HCT116 (cell line): ENCODE data around the gene ATP4A. TPM values are rescaled to one million over a fixed set of nuclear protein-coding genes. Genes with fewer than 3 reads are reported as not detected.

Experiments
- ATAC-seq: fragments of 200-7000 bp; cut with Tn5 transposase; 2 replicates; pipeline ENCODE4 v1.9.1; 2020; ENCODE audit warnings: mild to moderate bottlenecking, moderate library complexity
- BruUV-seq: library from RNA; stranded (reverse); fragments of 400-500 nt; replicated peaks from 2 replicates; lab custom pipeline; 2021; lab: Mats Ljungman, UMichigan
- CTCF ChIA-PET: fragments of 300-600 bp; sonication (Branson Sonifier 250); formaldehyde crosslinking; loops from one replicate; lab custom pipeline; 2021; ENCODE audit warnings: antibody characterized with exemption; lab: Charles Lee
- POLR2A ChIA-PET: fragments of 300-600, 350-600 bp; sonication (Branson Sonifier 250); formaldehyde crosslinking; loops from one replicate; lab custom pipeline; 2021; ENCODE audit warnings: antibody characterized with exemption; lab: Charles Lee
- RAD21 ChIA-PET, 2 experiments: fragments of 300-600 bp; sonication (Branson Sonifier 250); formaldehyde crosslinking; loops; one replicate each; lab custom pipeline; 2023; ENCODE audit warnings: low total read pairs in 2 of 2; ENCODE audit not compliant: uncharacterized antibody in 2 of 2, unreplicated experiment in 2 of 2, low non-redundant PET in 1 of 2; lab: Charles Lee
- DNase-seq: peaks from one replicate; pipeline ENCODE4 v3.0.0-alpha.2; 2010; ENCODE audit warnings: low read depth, low spot score
- H2AFZ ChIP-seq: fragments of 200-600 bp; shearing (Covaris generic), sonication (generic); 2 replicates; pipeline ENCODE4 v1.6.1; 2017; ENCODE audit warnings: low read depth, mixed run types, mixed read lengths, antibody characterized with exemption, low read length; ENCODE audit not compliant: poor library complexity, severe bottlenecking
- H3K27ac ChIP-seq: 2 replicates; pipeline ENCODE4 v1.5.1; 2012; ENCODE audit warnings: low read depth, low read length
- H3K27me3 ChIP-seq: fragments of 200-600 bp; sonication (generic); 2 replicates; pipeline ENCODE4 v1.6.1; 2016; ENCODE audit warnings: mixed run types, low read length, mixed read lengths; ENCODE audit not compliant: insufficient read depth
- H3K36me3 ChIP-seq, 2 experiments: fragments of 200-500 bp in 1 of 2; fragments of 200-600 bp in 1 of 2; sonication (Bioruptor generic) in 1 of 2; sonication (generic) in 1 of 2; 2 replicates each; pipeline versions ENCODE4 v1.5.1 to v1.6.1; 2014 to 2016; ENCODE audit warnings: low read length in 2 of 2, inconsistent platforms in 1 of 2, mixed read lengths in 1 of 2, mixed run types in 1 of 2; ENCODE audit not compliant: insufficient read depth in 2 of 2, control insufficient read depth in 1 of 2
- H3K4me1 ChIP-seq, 2 experiments: fragments of 200-600 bp in 1 of 2; sonication (generic) in 1 of 2; 2 replicates each; pipeline versions ENCODE4 v1.5.1 to v1.6.1; 2012 to 2017; ENCODE audit warnings: low read length in 2 of 2, inconsistent platforms in 1 of 2, mild to moderate bottlenecking in 1 of 2, mixed read lengths in 1 of 2, mixed run types in 1 of 2, moderate library complexity in 1 of 2; ENCODE audit not compliant: insufficient read depth in 2 of 2, control insufficient read depth in 1 of 2
- H3K4me2 ChIP-seq: fragments of 200-600 bp; sonication (generic); 2 replicates; pipeline ENCODE4 v1.6.1; 2017; ENCODE audit warnings: mixed run types, low read length, mixed read lengths
- H3K4me3 ChIP-seq, 2 experiments: fragments of 200-600 bp in 1 of 2; sonication (generic) in 1 of 2; replicated peaks in 1 of 2; 2 replicates each; pipeline ENCODE4 v1.5.1; 2011 to 2016; ENCODE audit warnings: low read length in 2 of 2, control low read depth in 1 of 2, low read depth in 1 of 2, mild to moderate bottlenecking in 1 of 2, mixed read lengths in 1 of 2, mixed run types in 1 of 2
- H3K79me2 ChIP-seq: fragments of 200-600 bp; sonication (generic); 2 replicates; pipeline ENCODE4 v1.6.1; 2017; ENCODE audit warnings: mild to moderate bottlenecking, mixed run types, low read length, moderate library complexity, mixed read lengths; ENCODE audit not compliant: insufficient read depth
- H3K9ac ChIP-seq: fragments of 200-600 bp; sonication (generic); 2 replicates; pipeline ENCODE4 v1.6.1; 2016; ENCODE audit warnings: low read length, mixed read lengths
- H3K9me2 ChIP-seq: fragments of 200-600 bp; sonication (generic), shearing (Covaris generic); 2 replicates; pipeline ENCODE4 v1.6.1; 2017; ENCODE audit warnings: mixed run types, mild to moderate bottlenecking, moderate library complexity; ENCODE audit not compliant: insufficient read depth
- H3K9me3 ChIP-seq, 2 experiments: fragments of 200-500 bp in 1 of 2; fragments of 200-600 bp in 1 of 2; sonication (Bioruptor generic) in 1 of 2; sonication (generic) in 1 of 2; 2 replicates each; pipeline ENCODE4 v1.6.1; 2014 to 2017; ENCODE audit warnings: low read length in 2 of 2, mixed read lengths in 2 of 2, inconsistent platforms in 1 of 2, low read depth in 1 of 2, mild to moderate bottlenecking in 1 of 2, mixed run types in 1 of 2, moderate library complexity in 1 of 2; ENCODE audit not compliant: control insufficient read depth in 1 of 2, insufficient read depth in 1 of 2
- H4K20me1 ChIP-seq: fragments of 200-600 bp; sonication (generic), shearing (Covaris generic); 2 replicates; pipeline ENCODE4 v1.6.1; 2017; ENCODE audit warnings: mixed run types, mild to moderate bottlenecking, moderate library complexity; ENCODE audit not compliant: insufficient read depth
- CBX3 ChIP-seq: IDR thresholded peaks from 2 replicates; pipeline ENCODE4 v1.6.1; 2012; ENCODE audit warnings: low read depth
- CEBPB ChIP-seq: IDR thresholded peaks from 2 replicates; pipeline ENCODE4 v1.6.1; 2012; ENCODE audit warnings: low read depth
- CTCF ChIP-seq, 3 experiments: fragments of 200-600 bp in 1 of 3; sonication (generic) in 1 of 3; IDR thresholded peaks in 2 of 3; conservative IDR thresholded peaks in 1 of 3; 2 replicates each; pipeline ENCODE4 v1.5.1; 2012 to 2017; ENCODE audit warnings: low read depth in 2 of 3, low read length in 2 of 3, antibody characterized with exemption in 1 of 3, borderline replicate concordance in 1 of 3, control low read depth in 1 of 3, mild to moderate bottlenecking in 1 of 3, mixed read lengths in 1 of 3, mixed run types in 1 of 3, moderate library complexity in 1 of 3; ENCODE audit not compliant: insufficient read depth in 1 of 3
- EGR1 ChIP-seq: IDR thresholded peaks from 2 replicates; pipeline ENCODE4 v1.6.1; 2012; ENCODE audit warnings: low read depth
- EZH2phosphoT487 ChIP-seq: fragments of 200-600 bp; IDR thresholded peaks from 2 replicates; pipeline ENCODE4 v1.6.1; 2018; ENCODE audit warnings: antibody characterized with exemption, borderline replicate concordance
- FOSL1 ChIP-seq: IDR thresholded peaks from 2 replicates; pipeline ENCODE4 v1.6.1; 2012; ENCODE audit warnings: low read depth
- POLR2A ChIP-seq: IDR thresholded peaks from 2 replicates; pipeline ENCODE4 v1.7.0; 2011; ENCODE audit warnings: borderline replicate concordance; ENCODE audit not compliant: insufficient read depth, insufficient read length; ENCODE audit errors: extremely low read depth
- POLR2AphosphoS5 ChIP-seq: IDR thresholded peaks from 2 replicates; pipeline ENCODE4 v1.6.1; 2011; ENCODE audit warnings: mild to moderate bottlenecking, low read depth, low read length, moderate library complexity
- SP1 ChIP-seq: IDR thresholded peaks from 2 replicates; pipeline ENCODE4 v1.6.1; 2012; ENCODE audit warnings: low read depth
- SRF ChIP-seq: IDR thresholded peaks from 2 replicates; pipeline ENCODE4 v1.6.1; 2012; ENCODE audit warnings: low read depth
- TCF7L2 ChIP-seq: IDR thresholded peaks from 2 replicates; pipeline ENCODE4 v1.7.0; 2011; ENCODE audit warnings: borderline replicate concordance, inconsistent platforms; ENCODE audit not compliant: insufficient read depth, insufficient read length; ENCODE audit errors: extremely low read depth
- YY1 ChIP-seq: IDR thresholded peaks from 2 replicates; pipeline ENCODE4 v1.6.1; 2011; ENCODE audit warnings: low read length, low read depth, moderate library complexity, mild to moderate bottlenecking; ENCODE audit not compliant: insufficient replicate concordance; ENCODE audit errors: extremely low read depth
- ZBTB33 ChIP-seq: IDR thresholded peaks from 2 replicates; pipeline ENCODE4 v1.6.1; 2011; ENCODE audit warnings: mild to moderate bottlenecking, low read length, moderate library complexity; ENCODE audit not compliant: insufficient replicate concordance; ENCODE audit errors: extremely low read depth
- intact Hi-C: fragments of 100-400 bp; cut with micrococcal nuclease; formaldehyde crosslinking; loops from 2 replicates; pipeline ENCODE4 v1.10.0; 2022
- total RNA-seq: library from RNA; stranded (reverse); gene quantifications from one replicate; pipeline ENCODE4 v1.2.1, GENCODE V29; 2021; ENCODE audit not compliant: unreplicated experiment
- TF ChIP-seq, protein P1 (sequence below): IDR thresholded peaks from 2 replicates; pipeline ENCODE4 v1.6.1; 2012

ATP4A gene
- total RNA-seq, 1 experiment from 2014 or later: 0.27 TPM

- POLR2A ChIA-PET: no interaction called here
Observed at GRCh38 chr19:35539314-35539713, 24.1 kb downstream of the ATP4A start.

GRCh38 chr19:35534803-35535480 lies 28.5 kb downstream of the ATP4A start:
- Histone ChIP-seq H3K4me1 (no peaks in the 10 kb centered on the region), H3K9me2 (no peaks in the 10 kb centered on the region), H3K27me3 (no peaks in the 10 kb centered on the region), H3K4me3 (no peak overlapping the region), H3K9ac (no peak overlapping the region), H2AFZ (no peak overlapping the region), H3K36me3 (peaks cover under 1% of the 10 kb centered on the region in 2 experiments; a peak in 1 of 4 replicates), H3K27ac (no peak overlapping the region), H3K79me2 (no peaks in the 10 kb centered on the region), H3K9me3 (no peaks in the 10 kb centered on the region), H3K4me2 (no peak overlapping the region), H4K20me1 (no peaks in the 10 kb centered on the region)
- BruUV-seq: no TSS peak
- ChIA-PET RAD21 (interaction anchor here in 1 of 2 experiments (0.6 kb wide), 1 partner anchor 10 kb away, joined by 3 read pairs; no protein-coding TSS in a partner anchor), POLR2A (no interaction called here), CTCF (no interaction called here)
- ATAC-seq: no peak
- intact Hi-C loops: no loop called here
- DNase-seq: no peak
- TF ChIP-seq CBX3 (no peak), FOSL1 (no peak), EZH2phosphoT487 (no peak), CEBPB (no peak), SP1 (no peak), EGR1 (no peak), ZBTB33 (no peak), CTCF (IDR thresholded peaks at IDR 0.05 in 2 of 3, conservative IDR thresholded peaks at IDR 0.05 in 1 of 3; ENCODE audit: borderline replicate concordance in 1 of 3, insufficient read depth in 1 of 3, low read depth in 2 of 3, low read length in 2 of 3) (no peak), POLR2AphosphoS5 (no peak), SRF (no peak)
- TF ChIP-seq, protein P1, sequence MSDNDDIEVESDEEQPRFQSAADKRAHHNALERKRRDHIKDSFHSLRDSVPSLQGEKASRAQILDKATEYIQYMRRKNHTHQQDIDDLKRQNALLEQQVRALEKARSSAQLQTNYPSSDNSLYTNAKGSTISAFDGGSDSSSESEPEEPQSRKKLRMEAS: no peak

More at GRCh38 chr19:35539314-35539713, 24.1 kb downstream of the ATP4A start:
- Histone ChIP-seq H3K4me2 (no peak overlapping the region), H3K4me3 (no peak overlapping the region), H2AFZ (no peak overlapping the region), H3K27me3 (no peaks in the 10 kb centered on the region), H4K20me1 (no peaks in the 10 kb centered on the region), H3K9me2 (no peaks in the 10 kb centered on the region), H3K79me2 (peaks cover 16% of the 10 kb centered on the region), H3K4me1 (peaks cover 3 to 5% of the 10 kb centered on the region in 2 experiments; a peak in 3 of 4 replicates), H3K36me3 (peaks cover 8 to 28% of the 10 kb centered on the region in 2 experiments; a peak in 3 of 4 replicates), H3K9me3 (no peaks in the 10 kb centered on the region), H3K9ac (no peak overlapping the region), H3K27ac (no peak overlapping the region)
- TF ChIP-seq POLR2A: no peak
- TF ChIP-seq SRF: no peak
- TF ChIP-seq TCF7L2: no peak
- TF ChIP-seq SP1: no peak
- TF ChIP-seq POLR2AphosphoS5: no peak
- no peak for TF ChIP-seq YY1
- BruUV-seq: no TSS peak
- RAD21 ChIA-PET: no interaction called here
- DNase-seq (no peak), ATAC-seq (no peak)
- CTCF ChIA-PET: no interaction called here
- intact Hi-C loops: no loop called here
